ENCODE results near the gene TMEM44.

The TMEM44 gene

DNA sequence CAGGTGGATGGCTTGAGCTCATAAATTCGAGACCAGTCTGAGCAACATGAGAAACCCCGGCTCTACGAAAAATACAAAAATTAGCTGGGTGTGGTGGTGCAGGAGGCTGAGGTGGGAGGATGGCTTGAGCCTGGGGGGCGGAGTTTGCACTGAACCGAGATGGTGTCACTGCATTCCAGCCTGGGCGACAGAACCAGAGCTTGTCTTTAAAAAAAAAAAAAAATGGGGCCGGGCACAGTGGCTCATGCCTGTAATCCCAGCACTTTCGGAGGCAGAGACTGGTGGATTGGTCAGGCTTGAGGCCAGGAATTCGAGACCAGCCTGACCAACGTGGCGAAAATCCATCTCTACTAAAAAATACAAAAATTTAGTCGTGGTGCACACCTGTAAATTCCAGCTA lies 64.0 kb downstream of the TMEM44 start:
- no peak for DNase-seq (ENCODE audit: low read depth)
- no peak overlapping the region for H3K4me3 ChIP-seq (ENCODE audit: low read depth, low read length)
- TF ChIP-seq, protein P1, sequence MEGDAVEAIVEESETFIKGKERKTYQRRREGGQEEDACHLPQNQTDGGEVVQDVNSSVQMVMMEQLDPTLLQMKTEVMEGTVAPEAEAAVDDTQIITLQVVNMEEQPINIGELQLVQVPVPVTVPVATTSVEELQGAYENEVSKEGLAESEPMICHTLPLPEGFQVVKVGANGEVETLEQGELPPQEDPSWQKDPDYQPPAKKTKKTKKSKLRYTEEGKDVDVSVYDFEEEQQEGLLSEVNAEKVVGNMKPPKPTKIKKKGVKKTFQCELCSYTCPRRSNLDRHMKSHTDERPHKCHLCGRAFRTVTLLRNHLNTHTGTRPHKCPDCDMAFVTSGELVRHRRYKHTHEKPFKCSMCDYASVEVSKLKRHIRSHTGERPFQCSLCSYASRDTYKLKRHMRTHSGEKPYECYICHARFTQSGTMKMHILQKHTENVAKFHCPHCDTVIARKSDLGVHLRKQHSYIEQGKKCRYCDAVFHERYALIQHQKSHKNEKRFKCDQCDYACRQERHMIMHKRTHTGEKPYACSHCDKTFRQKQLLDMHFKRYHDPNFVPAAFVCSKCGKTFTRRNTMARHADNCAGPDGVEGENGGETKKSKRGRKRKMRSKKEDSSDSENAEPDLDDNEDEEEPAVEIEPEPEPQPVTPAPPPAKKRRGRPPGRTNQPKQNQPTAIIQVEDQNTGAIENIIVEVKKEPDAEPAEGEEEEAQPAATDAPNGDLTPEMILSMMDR (conservative IDR thresholded peaks at IDR 0.05; ENCODE audit: low read depth, low read length), result no peak

DNA sequence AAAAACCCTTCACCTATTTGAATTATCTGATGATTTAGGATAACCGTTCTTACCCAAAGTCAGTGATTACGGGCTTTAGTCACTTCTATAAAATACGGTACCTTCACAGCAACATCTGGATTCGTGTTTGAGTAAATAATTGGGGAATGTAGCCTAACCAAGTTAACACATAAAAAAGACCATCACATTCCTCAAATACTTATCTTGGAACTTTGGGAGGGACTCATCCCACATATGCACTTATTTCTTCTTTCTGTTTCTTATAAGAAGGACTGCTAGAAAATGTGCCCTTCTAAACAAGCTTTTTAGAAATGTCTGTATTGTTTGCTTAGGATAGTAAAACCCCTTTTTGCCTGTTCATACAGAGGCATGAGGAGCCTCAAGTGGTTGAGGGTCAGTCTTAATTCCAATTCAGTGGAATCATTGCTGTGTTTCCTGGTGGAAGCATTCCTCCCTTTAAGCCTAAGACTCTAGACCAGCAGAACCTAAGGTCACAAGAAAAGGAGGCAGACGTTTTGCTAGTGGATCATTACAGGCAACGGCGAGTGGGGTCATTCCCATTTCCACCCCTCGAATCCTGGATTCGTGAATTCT lies 67.5 kb downstream of the TMEM44 start:
- no peak overlapping the region for H3K4me3 ChIP-seq (ENCODE audit: low read depth, low read length)
- TF ChIP-seq, protein P1 (conservative IDR thresholded peaks at IDR 0.05; ENCODE audit: low read depth, low read length), result no peak
- peak; percentile 66 for DNase-seq (ENCODE audit: low read depth)

GRCh38 chr3:194562986-194563385 lies 70.2 kb downstream of the TMEM44 start:
- no peak overlapping the region for H3K4me3 ChIP-seq (ENCODE audit: low read depth, low read length)
- TF ChIP-seq, protein P1 (conservative IDR thresholded peaks at IDR 0.05; ENCODE audit: low read depth, low read length), result no peak
- DNase-seq (ENCODE audit: low read depth), result no peak

DNA sequence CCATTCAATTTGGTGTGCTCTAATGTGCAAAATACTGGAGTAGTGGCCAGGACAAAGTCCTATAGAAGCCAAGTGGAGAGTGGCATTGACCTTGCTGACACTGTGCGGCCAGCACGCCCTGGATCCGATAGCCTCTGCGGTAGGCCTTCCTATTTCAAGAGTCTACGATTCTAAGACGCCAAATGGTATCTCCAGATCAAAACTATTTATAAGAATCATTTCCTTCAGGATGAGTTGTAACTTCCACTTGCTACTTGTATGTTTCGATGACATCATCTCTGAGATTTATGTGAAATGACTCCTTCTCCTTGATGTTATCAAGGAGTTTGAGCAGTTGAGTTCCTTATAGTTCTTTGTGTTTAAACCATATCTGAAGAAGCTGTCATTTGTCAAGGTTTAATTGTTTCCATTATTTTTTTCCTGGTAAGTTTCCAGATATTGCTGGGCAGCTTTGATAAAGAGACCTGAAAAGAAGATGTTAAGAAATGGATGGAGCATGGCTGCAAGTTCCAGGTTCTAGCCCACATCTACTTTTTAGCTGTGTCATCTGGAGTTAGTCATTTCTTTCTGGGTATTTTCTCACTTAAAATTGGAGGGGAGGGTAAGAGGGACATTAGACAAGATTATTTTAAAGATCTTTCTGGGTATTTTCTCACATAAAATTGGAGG lies 71.8 kb downstream of the TMEM44 start:
- H3K4me3 ChIP-seq (ENCODE audit: low read depth, low read length), result no peak overlapping the region
- TF ChIP-seq, protein P1 (conservative IDR thresholded peaks at IDR 0.05; ENCODE audit: low read depth, low read length), result no peak
- peak; percentile 51 for DNase-seq (ENCODE audit: low read depth)

- TF ChIP-seq, protein P1 (conservative IDR thresholded peaks at IDR 0.05; ENCODE audit: low read depth, low read length), result no peak
- H3K4me3 ChIP-seq (ENCODE audit: low read depth, low read length), result no peak overlapping the region
- no peak for DNase-seq (ENCODE audit: low read depth)
Observed at GRCh38 chr3:194560047-194560446, 73.2 kb downstream of the TMEM44 start.

DNA sequence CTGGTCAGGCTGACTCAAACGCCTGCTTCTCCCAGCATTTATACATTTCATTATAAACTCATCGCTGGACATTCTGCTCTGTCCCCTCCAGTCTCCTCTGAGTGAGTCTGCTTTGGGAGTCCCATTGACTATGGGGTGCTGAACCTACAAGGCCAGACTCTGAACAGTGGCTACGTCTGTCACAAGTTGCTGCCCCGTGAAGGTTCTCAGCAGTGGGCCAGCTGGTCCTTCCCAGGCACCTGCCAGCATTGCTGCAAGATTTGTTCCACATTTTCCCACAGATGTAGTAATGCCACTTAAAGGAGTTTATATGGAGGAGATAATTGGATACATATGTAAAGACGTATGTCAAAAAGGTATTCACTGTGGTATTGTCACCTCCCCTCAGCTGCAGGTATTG lies 73.7 kb downstream of the TMEM44 start:
- TF ChIP-seq, protein P1 (conservative IDR thresholded peaks at IDR 0.05; ENCODE audit: low read depth, low read length), result no peak
- no peak for DNase-seq (ENCODE audit: low read depth)
- no peak overlapping the region for H3K4me3 ChIP-seq (ENCODE audit: low read depth, low read length)
